Measurements from ENCODE around the gene THSD4.

DNA sequence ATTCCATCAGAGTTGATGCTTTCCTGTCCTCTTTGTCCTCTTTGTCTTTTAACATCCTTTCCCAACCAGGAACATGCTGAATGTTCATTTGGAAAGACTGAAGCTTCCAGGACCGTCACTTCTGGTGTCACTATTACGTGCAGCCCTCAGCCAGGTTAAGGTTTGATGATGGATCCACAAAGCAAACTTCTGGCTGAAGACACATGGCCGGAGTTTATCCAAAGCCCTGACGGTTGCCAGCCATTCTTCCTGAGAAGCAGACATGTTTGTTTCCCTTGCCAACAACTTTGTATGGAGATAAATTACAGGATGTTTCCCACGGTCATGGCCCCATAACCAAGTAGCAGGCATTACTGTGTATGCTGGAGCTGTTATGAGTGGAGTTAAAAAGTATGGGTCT, 236.9 kb downstream of the THSD4 start:
- TF ChIP-seq, protein P1, sequence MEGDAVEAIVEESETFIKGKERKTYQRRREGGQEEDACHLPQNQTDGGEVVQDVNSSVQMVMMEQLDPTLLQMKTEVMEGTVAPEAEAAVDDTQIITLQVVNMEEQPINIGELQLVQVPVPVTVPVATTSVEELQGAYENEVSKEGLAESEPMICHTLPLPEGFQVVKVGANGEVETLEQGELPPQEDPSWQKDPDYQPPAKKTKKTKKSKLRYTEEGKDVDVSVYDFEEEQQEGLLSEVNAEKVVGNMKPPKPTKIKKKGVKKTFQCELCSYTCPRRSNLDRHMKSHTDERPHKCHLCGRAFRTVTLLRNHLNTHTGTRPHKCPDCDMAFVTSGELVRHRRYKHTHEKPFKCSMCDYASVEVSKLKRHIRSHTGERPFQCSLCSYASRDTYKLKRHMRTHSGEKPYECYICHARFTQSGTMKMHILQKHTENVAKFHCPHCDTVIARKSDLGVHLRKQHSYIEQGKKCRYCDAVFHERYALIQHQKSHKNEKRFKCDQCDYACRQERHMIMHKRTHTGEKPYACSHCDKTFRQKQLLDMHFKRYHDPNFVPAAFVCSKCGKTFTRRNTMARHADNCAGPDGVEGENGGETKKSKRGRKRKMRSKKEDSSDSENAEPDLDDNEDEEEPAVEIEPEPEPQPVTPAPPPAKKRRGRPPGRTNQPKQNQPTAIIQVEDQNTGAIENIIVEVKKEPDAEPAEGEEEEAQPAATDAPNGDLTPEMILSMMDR (IDR thresholded peaks at IDR 0.05; ENCODE audit: insufficient read depth, low read length) = no peak
- TF ChIP-seq POLR2AphosphoS5 (IDR thresholded peaks at IDR 0.05; ENCODE audit: low read depth) = no peak
- no peak for TF ChIP-seq GABPA (IDR thresholded peaks at IDR 0.05; ENCODE audit: low read depth)

All from HL-60 (cell line).